WI38 (cell line): ENCODE data around the gene DDHD1.
A peak's percentile ranks its signal among the peaks of the same experiment; 100 is the strongest.
"Not testable (repeated sequence)": the region's sequence is repeated elsewhere in the genome, so short reads cannot be mapped to it uniquely, and the experiment has no call there.

Experiments
- H3K4me3 ChIP-seq: 2 replicates; pipeline ENCODE4 v1.5.1; 2011; ENCODE audit warnings: low read depth, mild to moderate bottlenecking, control low read depth, low read length
- CTCF ChIP-seq: IDR thresholded peaks from 2 replicates; pipeline ENCODE4 v1.5.1; 2012; ENCODE audit warnings: low read depth, mild to moderate bottlenecking, control low read depth, low read length

Gene DDHD1

GRCh38 chr14:53093206-53093605 lies 59.9 kb downstream of the DDHD1 start:
- H3K4me3 ChIP-seq: no peak overlapping the region
- no peak for TF ChIP-seq CTCF

- H3K4me3 ChIP-seq: no peak overlapping the region
- TF ChIP-seq CTCF: no peak
Observed at GRCh38 chr14:53090853-53091252, 62.3 kb downstream of the DDHD1 start.

- not testable (repeated sequence) for H3K4me3 ChIP-seq
Observed at GRCh38 chr14:53084954-53085353, 68.2 kb downstream of the DDHD1 start.

- no peak for TF ChIP-seq CTCF
Observed at GRCh38 chr14:53064475-53064874, 88.6 kb downstream of the DDHD1 start.

GRCh38 chr14:53062856-53063255 lies 90.3 kb downstream of the DDHD1 start:
- no peak for TF ChIP-seq CTCF
- H3K4me3 ChIP-seq: no peak overlapping the region

More at GRCh38 chr14:53064475-53064874, 88.6 kb downstream of the DDHD1 start:
- no peak overlapping the region for H3K4me3 ChIP-seq

GRCh38 chr14:53060046-53060445 lies 93.1 kb downstream of the DDHD1 start:
- no peak for TF ChIP-seq CTCF
- no peak overlapping the region for H3K4me3 ChIP-seq

- TF ChIP-seq CTCF: peak; percentile 50; the same call in 1 of the 2 replicates
- H3K4me3 ChIP-seq: no peak overlapping the region
Observed at GRCh38 chr14:53055003-53055402, 98.1 kb downstream of the DDHD1 start.

GRCh38 chr14:53054457-53054856 lies 98.7 kb downstream of the DDHD1 start:
- no peak overlapping the region for H3K4me3 ChIP-seq
- no peak for TF ChIP-seq CTCF
